Nephron progenitor cell (in vitro differentiated cells): Measurements from ENCODE around the gene LHX5.

Source experiments
- DNase-seq: peaks from one replicate; pipeline ENCODE4 v3.0.0; 2021
- H3K27ac Mint-ChIP-seq: 2 replicates; pipeline ENCODE4 v1.8.0; 2021; ENCODE audit warnings: mild to moderate bottlenecking, moderate library complexity, mixed read lengths
- H3K27me3 Mint-ChIP-seq: 2 replicates; pipeline ENCODE4 v1.8.0; 2021; ENCODE audit warnings: mild to moderate bottlenecking, low read depth, mixed read lengths; ENCODE audit not compliant: poor library complexity
- H3K36me3 Mint-ChIP-seq: 2 replicates; pipeline ENCODE4 v1.8.0; 2021; ENCODE audit warnings: low read depth, mixed read lengths
- H3K4me1 Mint-ChIP-seq: 2 replicates; pipeline ENCODE4 v1.8.0; 2021; ENCODE audit warnings: mixed read lengths
- H3K4me3 Mint-ChIP-seq: 2 replicates; pipeline ENCODE4 v1.8.0; 2021; ENCODE audit warnings: mild to moderate bottlenecking, moderate library complexity, mixed read lengths
- H3K9me3 Mint-ChIP-seq: 2 replicates; pipeline ENCODE4 v1.8.0; 2021; ENCODE audit warnings: mild to moderate bottlenecking, moderate library complexity, mixed read lengths
- CTCF ChIP-seq: fragments of 200-600 bp; sonication (generic); IDR thresholded peaks from 2 replicates; pipeline ENCODE4 v1.5.0; 2021; ENCODE audit warnings: antibody characterized with exemption

The LHX5 gene

GRCh38 chr12:113432986-113433385 is 38.7 kb downstream of the LHX5 start:
- H3K4me1 Mint-ChIP-seq, result no peaks in the 10 kb centered on the region
- DNase-seq, result no peak
- no peak overlapping the region for H3K4me3 Mint-ChIP-seq
- TF ChIP-seq CTCF, result no peak
- no peaks in the 10 kb centered on the region for H3K9me3 Mint-ChIP-seq
- H3K27ac Mint-ChIP-seq, result no peak overlapping the region
- H3K27me3 Mint-ChIP-seq, result peaks cover 25% of the 10 kb centered on the region
- H3K36me3 Mint-ChIP-seq, result no peaks in the 10 kb centered on the region

- DNase-seq, result no peak
- Mint-ChIP-seq H3K4me3 (no peak overlapping the region), H3K9me3 (no peaks in the 10 kb centered on the region), H3K36me3 (no peaks in the 10 kb centered on the region), H3K4me1 (no peaks in the 10 kb centered on the region), H3K27ac (no peak overlapping the region), H3K27me3 (peaks cover 50% of the 10 kb centered on the region)
- TF ChIP-seq CTCF, result no peak
These were observed 43.2 kb downstream of the LHX5 start for GRCh38 chr12:113428482-113428881.

- no peaks in the 10 kb centered on the region for H3K9me3 Mint-ChIP-seq
- no peaks in the 10 kb centered on the region for H3K36me3 Mint-ChIP-seq
- no peak overlapping the region for H3K27ac Mint-ChIP-seq
- DNase-seq, result no peak
- H3K4me1 Mint-ChIP-seq, result no peaks in the 10 kb centered on the region
- H3K27me3 Mint-ChIP-seq, result peaks cover 52% of the 10 kb centered on the region
- no peak for TF ChIP-seq CTCF
- no peak overlapping the region for H3K4me3 Mint-ChIP-seq
These were observed 43.8 kb downstream of the LHX5 start for GRCh38 chr12:113427882-113428281.

- no peak for TF ChIP-seq CTCF
- Mint-ChIP-seq H3K4me3 (peak overlapping the region; percentile 35), H3K9me3 (no peaks in the 10 kb centered on the region), H3K27ac (no peak overlapping the region), H3K27me3 (peaks cover 52% of the 10 kb centered on the region), H3K4me1 (peaks cover 11% of the 10 kb centered on the region), H3K36me3 (no peaks in the 10 kb centered on the region)
- no peak for DNase-seq
These were observed 45.7 kb downstream of the LHX5 start for GRCh38 chr12:113425960-113426453.

GRCh38 chr12:113424915-113425823 is 46.5 kb downstream of the LHX5 start:
- Mint-ChIP-seq H3K9me3 (no peaks in the 10 kb centered on the region), H3K27ac (no peak overlapping the region), H3K36me3 (no peaks in the 10 kb centered on the region), H3K4me3 (peak overlapping the region; percentile 47), H3K27me3 (peaks cover 45% of the 10 kb centered on the region), H3K4me1 (peaks cover 11% of the 10 kb centered on the region)
- DNase-seq, result peak; percentile 77
- peak; percentile 93 for TF ChIP-seq CTCF

- Mint-ChIP-seq H3K4me1 (peaks cover 11% of the 10 kb centered on the region), H3K9me3 (no peaks in the 10 kb centered on the region), H3K36me3 (no peaks in the 10 kb centered on the region), H3K4me3 (no peak overlapping the region), H3K27ac (no peak overlapping the region), H3K27me3 (peaks cover 39% of the 10 kb centered on the region)
- DNase-seq, result no peak
- TF ChIP-seq CTCF, result no peak
These were observed 47.2 kb downstream of the LHX5 start for GRCh38 chr12:113424456-113424855.
